Omental fat pad (tissue), 4 donors: ENCODE data around the gene FAM89A. TPM values are rescaled to one million over a fixed set of nuclear protein-coding genes. Genes with fewer than 3 reads are reported as not detected.
A peak's percentile ranks its signal among the peaks of the same experiment; 100 is the strongest.

ENCODE experiments used
- ATAC-seq: fragments of 150-250 bp; one replicate; pipeline ENCODE4 v1.9.1; 2016; ENCODE audit warnings: mild to moderate bottlenecking, moderate library complexity; ENCODE audit not compliant: low FRiP score
- DNase-seq: peaks from one replicate; pipeline ENCODE4 v3.0.0-alpha.2; 2019; ENCODE audit warnings: low spot score
- CTCF ChIP-seq, 3 donors: fragments of 450-650 bp; IDR thresholded peaks; one replicate each; pipeline ENCODE4 v1.5.1; 2016 to 2017; ENCODE audit warnings: antibody characterized with exemption in 3 of 3, mild to moderate bottlenecking in 3 of 3, moderate library complexity in 2 of 3
- total RNA-seq, 4 donors: library from RNA; depleted of rRNA; stranded (reverse); fragments of >200 nt; gene quantifications; one replicate each; pipeline ENCODE4 v1.1.0, GENCODE V29; 2016

The FAM89A gene
- total RNA-seq, 4 donors from 2014 or later, result 62.6 to 290 (median 145) TPM

DNA sequence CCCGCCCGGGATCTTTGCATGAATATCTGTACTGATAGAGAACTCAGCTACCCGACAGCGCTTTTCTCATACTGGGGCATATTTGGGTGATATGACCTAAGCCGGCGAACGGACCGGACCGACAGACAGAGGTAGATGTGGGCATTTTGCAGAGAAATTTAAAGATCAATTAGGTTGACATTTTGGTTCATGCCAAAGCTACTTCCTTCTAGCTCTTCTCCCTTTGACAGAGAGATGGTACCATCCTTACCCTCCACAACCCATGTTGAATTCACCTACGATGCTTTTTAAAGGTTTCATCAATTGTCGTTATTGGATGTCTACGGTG is 60.7 kb downstream of the FAM89A start:
- no peak for TF ChIP-seq CTCF (IDR thresholded peaks at IDR 0.05)
- DNase-seq (no peak), ATAC-seq (no peak)

GRCh38 chr1:230978491-230979388 is 61.3 kb downstream of the FAM89A start, which contains the start of the genes ARV1 and TTC13:
TSS of gene ARV1 (plus strand) at chr1:230979094. CDS start at chr1:230979106, 12 bp downstream.
TSS of gene TTC13 (minus strand) at chr1:230978861. CDS start at chr1:230978830, 31 bp downstream.
- peak; percentile 81 for DNase-seq
- TF ChIP-seq CTCF (IDR thresholded peaks at IDR 0.05), result no peak
- peak; percentile 100 for ATAC-seq

GRCh38 chr1:230977761-230978490 is 62.1 kb downstream of the FAM89A start:
- no peak for TF ChIP-seq CTCF (IDR thresholded peaks at IDR 0.05)
- DNase-seq (no peak), ATAC-seq (peak; percentile 26)

- no peak for TF ChIP-seq CTCF (IDR thresholded peaks at IDR 0.05)
- ATAC-seq, result no peak
- DNase-seq, result no peak
These were observed 63.0 kb downstream of the FAM89A start for GRCh38 chr1:230976825-230977747.

DNA sequence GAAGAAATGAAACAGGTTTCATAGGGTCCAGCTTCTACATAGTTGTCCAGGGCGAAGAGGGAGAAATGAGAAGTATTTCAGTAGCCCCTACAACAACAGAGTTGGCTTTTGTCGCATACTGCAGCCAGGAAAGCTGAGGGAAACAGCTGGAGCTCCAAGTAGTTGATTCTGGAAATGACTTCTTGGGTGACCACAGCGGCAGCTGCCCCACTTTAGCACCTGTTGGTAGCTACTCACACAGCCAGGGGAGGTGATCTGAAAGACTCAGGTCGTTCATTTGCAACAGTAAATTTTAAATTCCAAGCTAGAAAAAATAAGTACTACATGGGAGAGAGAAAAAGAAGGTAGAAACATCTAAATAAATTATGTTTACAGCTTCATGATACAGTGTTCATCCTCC is 63.7 kb downstream of the FAM89A start:
- no peak for TF ChIP-seq CTCF (IDR thresholded peaks at IDR 0.05)
- ATAC-seq, result no peak

GRCh38 chr1:230975636-230976035 is 64.4 kb downstream of the FAM89A start:
- no peak for TF ChIP-seq CTCF (IDR thresholded peaks at IDR 0.05)
- DNase-seq (no peak), ATAC-seq (no peak)

More for the DNA sequence above, 63.7 kb downstream of the FAM89A start:
- no peak for DNase-seq
